Astrocyte (in vitro differentiated cells and primary cell): Measurements from ENCODE around the gene NEAT1.

Source experiments
- EZH2 ChIP-seq: IDR thresholded peaks from 2 replicates; pipeline ENCODE4 v1.6.1; 2012; ENCODE audit warnings: mild to moderate bottlenecking, low read length, inconsistent platforms; ENCODE audit not compliant: insufficient read depth
- TF ChIP-seq, protein P1 (sequence below): IDR thresholded peaks from 2 replicates; pipeline ENCODE4 v1.5.1; 2011; ENCODE audit warnings: low read depth, mild to moderate bottlenecking, inconsistent platforms, low read length, moderate library complexity; ENCODE audit not compliant: insufficient read depth

DNA sequence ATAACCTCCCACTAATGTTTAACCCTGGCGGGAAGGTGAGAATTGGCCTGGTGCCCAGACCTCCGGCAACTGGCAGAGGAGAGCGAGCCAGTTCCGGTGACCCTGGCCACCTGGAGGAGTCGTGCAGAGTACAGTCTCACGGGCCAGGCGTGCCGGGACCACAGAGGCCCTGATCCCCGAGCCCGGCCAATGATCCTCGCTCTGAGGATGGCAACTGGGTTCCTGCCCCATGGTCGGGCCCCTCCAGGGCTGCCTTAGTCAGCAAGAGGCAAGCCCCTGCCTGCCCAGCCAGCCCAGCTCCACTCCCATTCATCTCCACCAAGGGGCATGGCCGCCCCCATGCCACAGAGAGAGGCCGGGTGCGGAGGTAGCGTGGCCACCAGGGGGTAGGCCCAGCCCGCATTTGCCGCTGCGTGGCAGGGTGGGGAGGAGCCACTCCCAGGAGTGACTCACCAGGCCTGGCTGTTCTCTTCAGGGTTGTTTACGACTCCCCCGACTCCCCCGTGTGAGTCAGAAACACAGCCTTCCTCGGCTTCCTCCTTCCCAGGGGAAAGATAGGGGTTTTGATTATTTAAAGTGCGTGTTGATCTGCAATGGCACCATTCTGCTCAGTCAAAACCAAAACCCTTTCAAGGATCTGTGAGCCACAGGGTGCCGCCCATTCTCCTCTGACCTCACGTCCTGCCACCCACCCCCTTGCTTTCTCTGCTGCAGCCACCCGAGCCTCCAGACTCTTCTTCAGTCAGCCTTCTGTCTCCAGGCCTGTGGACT lies 40.4 kb upstream of the NEAT1 start, which contains the start of gene SLC25A45:
- TF ChIP-seq, protein P1, sequence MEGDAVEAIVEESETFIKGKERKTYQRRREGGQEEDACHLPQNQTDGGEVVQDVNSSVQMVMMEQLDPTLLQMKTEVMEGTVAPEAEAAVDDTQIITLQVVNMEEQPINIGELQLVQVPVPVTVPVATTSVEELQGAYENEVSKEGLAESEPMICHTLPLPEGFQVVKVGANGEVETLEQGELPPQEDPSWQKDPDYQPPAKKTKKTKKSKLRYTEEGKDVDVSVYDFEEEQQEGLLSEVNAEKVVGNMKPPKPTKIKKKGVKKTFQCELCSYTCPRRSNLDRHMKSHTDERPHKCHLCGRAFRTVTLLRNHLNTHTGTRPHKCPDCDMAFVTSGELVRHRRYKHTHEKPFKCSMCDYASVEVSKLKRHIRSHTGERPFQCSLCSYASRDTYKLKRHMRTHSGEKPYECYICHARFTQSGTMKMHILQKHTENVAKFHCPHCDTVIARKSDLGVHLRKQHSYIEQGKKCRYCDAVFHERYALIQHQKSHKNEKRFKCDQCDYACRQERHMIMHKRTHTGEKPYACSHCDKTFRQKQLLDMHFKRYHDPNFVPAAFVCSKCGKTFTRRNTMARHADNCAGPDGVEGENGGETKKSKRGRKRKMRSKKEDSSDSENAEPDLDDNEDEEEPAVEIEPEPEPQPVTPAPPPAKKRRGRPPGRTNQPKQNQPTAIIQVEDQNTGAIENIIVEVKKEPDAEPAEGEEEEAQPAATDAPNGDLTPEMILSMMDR = peak; percentile 32
- TF ChIP-seq EZH2 = no peak
